Measurements from ENCODE around the gene AGFG2. TPM values are rescaled to one million over a fixed set of nuclear protein-coding genes. Genes with fewer than 3 reads are reported as not detected.

AGFG2 gene
- polyA plus RNA-seq, 2 of the 4 experiments (the other 2 are of a cell fraction), result 16.0 to 31.8 TPM

DNA sequence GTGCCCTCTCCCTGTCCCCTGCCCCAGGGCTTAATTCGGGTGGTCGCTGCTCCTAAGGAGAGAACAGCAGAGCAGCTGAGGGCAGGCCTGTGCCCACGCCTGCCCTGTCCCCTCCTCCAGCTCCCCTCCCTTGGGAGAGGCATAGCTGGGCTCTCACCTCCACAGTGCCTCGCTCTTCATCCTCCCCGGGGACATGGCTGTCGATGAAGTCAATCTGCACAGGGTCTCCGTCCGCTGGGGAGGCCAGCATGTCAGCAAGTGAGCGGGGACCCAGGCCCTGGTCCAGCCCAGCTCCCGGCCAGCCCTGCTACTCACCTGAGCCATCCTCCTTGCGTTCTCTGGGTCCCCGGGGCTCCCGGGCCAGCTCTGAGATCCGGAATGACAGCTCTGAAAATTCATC is 38.5 kb downstream of the AGFG2 start:
- 82% methylated on average over 13 of the region's 14 CpGs for WGBS (ENCODE audit: missing lambda C conversion rate)
- TF ChIP-seq EHMT2 (IDR thresholded peaks at IDR 0.05; ENCODE audit: low read depth) (no peak), CBX2 (IDR thresholded peaks at IDR 0.05; ENCODE audit: borderline replicate concordance, low read depth) (no peak), ZNF302 (CRISPR knock-in tag; IDR thresholded peaks at IDR 0.05) (no peak)
- TF ChIP-seq, protein P1, sequence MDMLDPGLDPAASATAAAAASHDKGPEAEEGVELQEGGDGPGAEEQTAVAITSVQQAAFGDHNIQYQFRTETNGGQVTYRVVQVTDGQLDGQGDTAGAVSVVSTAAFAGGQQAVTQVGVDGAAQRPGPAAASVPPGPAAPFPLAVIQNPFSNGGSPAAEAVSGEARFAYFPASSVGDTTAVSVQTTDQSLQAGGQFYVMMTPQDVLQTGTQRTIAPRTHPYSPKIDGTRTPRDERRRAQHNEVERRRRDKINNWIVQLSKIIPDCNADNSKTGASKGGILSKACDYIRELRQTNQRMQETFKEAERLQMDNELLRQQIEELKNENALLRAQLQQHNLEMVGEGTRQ (IDR thresholded peaks at IDR 0.05), result no peak
- H3K4me1 ChIP-seq, result no peaks in the 10 kb centered on the region
- DNase-seq (ENCODE audit: low read depth in 1 of 2, low spot score in 1 of 2) (no peak), ATAC-seq (0 out of 6 replicates have a peak, but pooled peaks of 1 of the 2 experiments have one; percentile 9), FAIRE-seq (no peak)
- no peak overlapping the region for H3K4me2 ChIP-seq
- ChIA-PET POLR2A (interaction anchor here (2.8 kb wide), 1 partner anchor 8 kb away, joined by 21 read pairs; the partner anchor contains the start of genes FBXO24 and LRCH4), CTCF (interaction anchor here (1.1 to 4.2 kb wide), 7 partner anchors 11 to 109 kb away, joined by 3 to 32 read pairs (median 4); no protein-coding TSS in a partner anchor)
- H3K9me3 ChIP-seq, result no peaks in the 10 kb centered on the region
- H3K4me3 ChIP-seq, result no peak overlapping the region
- no peak overlapping the region for H3K27ac ChIP-seq

DNA sequence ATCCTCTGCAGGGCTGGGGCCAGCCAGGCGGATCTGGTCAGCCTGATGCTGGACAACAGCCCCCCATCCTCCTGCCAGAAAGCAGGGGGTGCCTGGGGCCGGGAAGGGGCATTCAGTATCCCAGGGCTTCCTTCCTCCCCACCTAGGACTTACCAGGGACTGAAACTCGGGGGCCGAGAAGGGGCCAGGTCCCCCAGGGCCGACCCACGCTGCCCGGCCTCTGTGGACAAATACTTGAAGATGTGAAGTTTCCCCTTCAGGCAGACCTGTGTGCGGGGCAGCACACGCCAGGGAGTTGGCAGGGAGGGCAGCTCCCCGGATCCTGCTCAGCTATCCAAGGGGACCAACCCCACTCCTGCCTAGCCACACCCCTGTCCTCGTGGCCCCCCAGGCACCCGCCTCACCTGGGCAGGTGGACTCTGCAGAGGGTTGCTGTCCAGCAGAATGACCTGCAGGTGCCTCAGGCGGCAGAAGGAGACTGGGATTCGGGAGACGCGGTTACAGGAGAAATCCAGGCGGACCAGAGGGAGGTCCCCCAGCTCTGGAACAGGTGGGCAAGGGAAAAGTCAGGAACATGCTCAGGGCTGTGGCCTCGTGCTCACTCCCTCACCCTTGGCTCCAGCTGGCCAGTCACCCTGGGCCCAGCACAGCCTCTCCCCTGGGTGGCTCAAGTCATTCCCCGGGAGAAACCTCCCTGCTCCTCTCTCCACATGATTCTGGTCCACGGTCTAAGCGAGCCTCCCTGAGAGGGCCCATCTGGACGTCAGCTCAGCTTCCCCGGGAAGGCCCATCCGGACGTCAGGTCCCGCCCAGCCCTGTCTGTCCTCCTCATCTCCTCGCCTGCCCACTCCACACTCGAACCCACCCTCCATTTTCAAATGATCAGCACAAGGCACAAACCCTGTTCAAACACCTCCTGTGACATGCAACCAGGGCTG is 39.5 kb downstream of the AGFG2 start:
- TF ChIP-seq RAD21 (conservative IDR thresholded peaks at IDR 0.05 in 1 of 2, IDR thresholded peaks at IDR 0.05 in 1 of 2) (no peak), BHLHE40 (IDR thresholded peaks at IDR 0.05; ENCODE audit: low read depth, low read length) (no peak), TFCP2L1 (CRISPR knock-in tag; IDR thresholded peaks at IDR 0.05) (no peak), CBX2 (IDR thresholded peaks at IDR 0.05; ENCODE audit: borderline replicate concordance, low read depth) (no peak), ZC3H11A (IDR thresholded peaks at IDR 0.05) (no peak), PHF8 (IDR thresholded peaks at IDR 0.05; ENCODE audit: borderline replicate concordance, low read depth) (no peak), HEYL (CRISPR knock-in tag; IDR thresholded peaks at IDR 0.05) (no peak), MYC (IDR thresholded peaks at IDR 0.05; ENCODE audit: borderline replicate concordance, low read length) (no peak), POLR2A (IDR thresholded peaks at IDR 0.05; ENCODE audit: low read length) (no peak), EP300 (IDR thresholded peaks at IDR 0.05) (no peak), MAZ (IDR thresholded peaks at IDR 0.05; ENCODE audit: borderline replicate concordance, low read depth, low read length) (no peak), SREBF2 (IDR thresholded peaks at IDR 0.05) (no peak), EHMT2 (IDR thresholded peaks at IDR 0.05; ENCODE audit: low read depth) (no peak), CEBPB (IDR thresholded peaks at IDR 0.05) (no peak), RCOR1 (IDR thresholded peaks at IDR 0.05; ENCODE audit: low read depth, low read length) (no peak)
- TF ChIP-seq, protein P2, sequence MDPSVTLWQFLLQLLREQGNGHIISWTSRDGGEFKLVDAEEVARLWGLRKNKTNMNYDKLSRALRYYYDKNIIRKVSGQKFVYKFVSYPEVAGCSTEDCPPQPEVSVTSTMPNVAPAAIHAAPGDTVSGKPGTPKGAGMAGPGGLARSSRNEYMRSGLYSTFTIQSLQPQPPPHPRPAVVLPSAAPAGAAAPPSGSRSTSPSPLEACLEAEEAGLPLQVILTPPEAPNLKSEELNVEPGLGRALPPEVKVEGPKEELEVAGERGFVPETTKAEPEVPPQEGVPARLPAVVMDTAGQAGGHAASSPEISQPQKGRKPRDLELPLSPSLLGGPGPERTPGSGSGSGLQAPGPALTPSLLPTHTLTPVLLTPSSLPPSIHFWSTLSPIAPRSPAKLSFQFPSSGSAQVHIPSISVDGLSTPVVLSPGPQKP (IDR thresholded peaks at IDR 0.05; ENCODE audit: low read depth, low read length), result no peak
- POLR2A ChIA-PET, result interaction anchor here (2.8 kb wide), 1 partner anchor 7 kb away, joined by 21 read pairs; the partner anchor contains the start of genes FBXO24 and LRCH4
- Histone ChIP-seq H3K4me1 (no peaks in the 10 kb centered on the region), H3K9me3 (no peaks in the 10 kb centered on the region), H3K4me2 (no peak overlapping the region), H3K27ac (no peak overlapping the region), H3K4me3 (no peak overlapping the region)
- DNase-seq (ENCODE audit: low read depth in 1 of 2, low spot score in 1 of 2) (no peak), ATAC-seq (no peak), FAIRE-seq (no peak)
- CTCF ChIA-PET, result interaction anchor here (0.8 to 4.2 kb wide), 6 partner anchors 10 to 110 kb away, joined by 3 to 32 read pairs (median 5); no protein-coding TSS in a partner anchor
- WGBS (ENCODE audit: missing lambda C conversion rate), result 93% methylated on average over 21 of the region's 28 CpGs

DNA sequence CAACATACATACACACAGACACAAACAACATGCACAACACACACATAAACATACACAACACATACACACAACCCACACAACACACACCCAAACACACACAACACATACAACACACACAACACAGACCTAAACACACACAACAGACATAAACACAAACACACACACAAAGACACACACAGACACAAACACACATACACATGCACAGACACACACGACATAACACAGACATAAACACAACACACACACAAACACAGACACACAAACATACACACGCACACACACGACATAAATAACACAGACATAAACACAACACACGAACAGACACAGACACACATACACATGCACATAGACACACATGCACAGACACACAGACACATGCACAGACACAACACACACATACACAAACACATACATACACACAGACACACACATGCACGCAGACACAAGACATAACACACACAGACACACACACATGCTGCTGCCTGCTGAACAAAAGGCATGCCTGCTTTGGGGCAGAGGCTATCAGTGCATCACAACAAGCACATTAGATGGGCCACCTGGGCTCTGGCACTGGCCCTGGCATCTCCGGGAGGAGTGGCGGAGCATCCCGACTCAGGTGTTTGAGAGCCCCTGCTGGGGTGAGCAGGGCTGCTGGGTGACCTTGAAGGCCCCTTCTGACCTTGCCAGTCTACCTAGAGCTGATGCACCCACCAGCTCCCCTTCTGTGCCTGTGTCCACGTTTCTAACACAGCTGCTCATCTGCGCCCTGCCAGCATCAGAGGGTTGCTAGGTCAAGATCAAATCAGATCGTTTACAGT is 41.7 kb downstream of the AGFG2 start:
- H3K4me3 ChIP-seq, result no peak overlapping the region
- no peaks in the 10 kb centered on the region for H3K9me3 ChIP-seq
- 79% methylated on average over 8 of the region's 11 CpGs for WGBS (ENCODE audit: missing lambda C conversion rate)
- peak; percentile 7 for FAIRE-seq
- POLR2A ChIA-PET, result no interaction called here
- DNase-seq (ENCODE audit: low read depth in 1 of 2, low spot score in 1 of 2), result no peak
- peaks cover 15% of the 10 kb centered on the region for H3K4me1 ChIP-seq
- no peak overlapping the region for H3K27ac ChIP-seq
- no peak for ATAC-seq
- CTCF ChIA-PET, result interaction anchor here (1.0 to 10.1 kb wide), 4 partner anchors 17 to 112 kb away, joined by 3 to 135 read pairs (median 4); no protein-coding TSS in a partner anchor
- no peak overlapping the region for H3K4me2 ChIP-seq
- TF ChIP-seq EHF (CRISPR knock-in tag; IDR thresholded peaks at IDR 0.05) (no peak), JUN (IDR thresholded peaks at IDR 0.05) (no peak), RAD21 (conservative IDR thresholded peaks at IDR 0.05 in 1 of 2, IDR thresholded peaks at IDR 0.05 in 1 of 2) (no peak), HOXB5 (CRISPR knock-in tag; IDR thresholded peaks at IDR 0.05) (no peak), CEBPB (IDR thresholded peaks at IDR 0.05) (no peak), FOXS1 (CRISPR knock-in tag; IDR thresholded peaks at IDR 0.05) (no peak), RARB (CRISPR knock-in tag; IDR thresholded peaks at IDR 0.05) (no peak), EP300 (IDR thresholded peaks at IDR 0.05) (no peak), TFCP2L1 (CRISPR knock-in tag; IDR thresholded peaks at IDR 0.05) (no peak), RFX5 (IDR thresholded peaks at IDR 0.05) (no peak), PHF8 (IDR thresholded peaks at IDR 0.05; ENCODE audit: borderline replicate concordance, low read depth) (no peak)
- TF ChIP-seq, protein P3, sequence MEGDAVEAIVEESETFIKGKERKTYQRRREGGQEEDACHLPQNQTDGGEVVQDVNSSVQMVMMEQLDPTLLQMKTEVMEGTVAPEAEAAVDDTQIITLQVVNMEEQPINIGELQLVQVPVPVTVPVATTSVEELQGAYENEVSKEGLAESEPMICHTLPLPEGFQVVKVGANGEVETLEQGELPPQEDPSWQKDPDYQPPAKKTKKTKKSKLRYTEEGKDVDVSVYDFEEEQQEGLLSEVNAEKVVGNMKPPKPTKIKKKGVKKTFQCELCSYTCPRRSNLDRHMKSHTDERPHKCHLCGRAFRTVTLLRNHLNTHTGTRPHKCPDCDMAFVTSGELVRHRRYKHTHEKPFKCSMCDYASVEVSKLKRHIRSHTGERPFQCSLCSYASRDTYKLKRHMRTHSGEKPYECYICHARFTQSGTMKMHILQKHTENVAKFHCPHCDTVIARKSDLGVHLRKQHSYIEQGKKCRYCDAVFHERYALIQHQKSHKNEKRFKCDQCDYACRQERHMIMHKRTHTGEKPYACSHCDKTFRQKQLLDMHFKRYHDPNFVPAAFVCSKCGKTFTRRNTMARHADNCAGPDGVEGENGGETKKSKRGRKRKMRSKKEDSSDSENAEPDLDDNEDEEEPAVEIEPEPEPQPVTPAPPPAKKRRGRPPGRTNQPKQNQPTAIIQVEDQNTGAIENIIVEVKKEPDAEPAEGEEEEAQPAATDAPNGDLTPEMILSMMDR (IDR thresholded peaks at IDR 0.05), result no peak
- TF ChIP-seq, protein P4, sequence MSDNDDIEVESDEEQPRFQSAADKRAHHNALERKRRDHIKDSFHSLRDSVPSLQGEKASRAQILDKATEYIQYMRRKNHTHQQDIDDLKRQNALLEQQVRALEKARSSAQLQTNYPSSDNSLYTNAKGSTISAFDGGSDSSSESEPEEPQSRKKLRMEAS (IDR thresholded peaks at IDR 0.05), result no peak
- TF ChIP-seq, protein P5, sequence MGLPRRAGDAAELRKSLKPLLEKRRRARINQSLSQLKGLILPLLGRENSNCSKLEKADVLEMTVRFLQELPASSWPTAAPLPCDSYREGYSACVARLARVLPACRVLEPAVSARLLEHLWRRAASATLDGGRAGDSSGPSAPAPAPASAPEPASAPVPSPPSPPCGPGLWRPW (IDR thresholded peaks at IDR 0.05), result no peak
